OCI-LY7 (cell line): ENCODE measurements around the gene TULP4.
"Not testable (repeated sequence)": the region's sequence is repeated elsewhere in the genome, so short reads cannot be mapped to it uniquely, and the experiment has no call there.

ENCODE experiments used
- EZH2phosphoT487 ChIP-seq: fragments of 200-600 bp; sonication (generic); IDR thresholded peaks from 2 replicates; pipeline ENCODE4 v1.6.1; 2018; ENCODE audit warnings: low read depth, borderline replicate concordance, mild to moderate bottlenecking, mixed run types, antibody characterized with exemption, low read length, moderate library complexity, mixed read lengths
- TF ChIP-seq, protein P1 (sequence below): fragments of 200-600 bp; sonication (generic); conservative IDR thresholded peaks from 2 replicates; pipeline ENCODE4 v1.5.1; 2014; ENCODE audit warnings: mild to moderate bottlenecking, antibody characterized with exemption, low read length, moderate library complexity, mixed read lengths

DNA sequence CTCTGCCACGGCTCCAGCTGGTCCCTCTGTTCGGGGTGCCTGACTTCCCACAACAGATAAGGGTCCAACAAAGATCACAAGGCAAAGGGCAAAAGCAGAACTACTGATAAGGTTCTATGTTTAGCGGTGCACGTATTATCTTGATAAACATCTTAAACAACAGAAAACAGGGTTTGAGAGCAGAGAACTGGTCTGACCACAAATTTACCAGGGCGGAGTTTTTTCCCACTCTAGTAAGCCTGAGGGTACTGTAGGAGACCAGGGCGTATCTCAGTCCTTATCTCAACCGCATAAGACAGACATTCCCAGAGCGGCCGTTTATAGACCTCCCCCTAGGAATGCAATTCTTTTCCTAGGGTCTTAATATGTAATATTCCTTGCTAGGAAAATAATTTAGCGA lies 14.6 kb upstream of the TULP4 start:
- TF ChIP-seq, protein P1, sequence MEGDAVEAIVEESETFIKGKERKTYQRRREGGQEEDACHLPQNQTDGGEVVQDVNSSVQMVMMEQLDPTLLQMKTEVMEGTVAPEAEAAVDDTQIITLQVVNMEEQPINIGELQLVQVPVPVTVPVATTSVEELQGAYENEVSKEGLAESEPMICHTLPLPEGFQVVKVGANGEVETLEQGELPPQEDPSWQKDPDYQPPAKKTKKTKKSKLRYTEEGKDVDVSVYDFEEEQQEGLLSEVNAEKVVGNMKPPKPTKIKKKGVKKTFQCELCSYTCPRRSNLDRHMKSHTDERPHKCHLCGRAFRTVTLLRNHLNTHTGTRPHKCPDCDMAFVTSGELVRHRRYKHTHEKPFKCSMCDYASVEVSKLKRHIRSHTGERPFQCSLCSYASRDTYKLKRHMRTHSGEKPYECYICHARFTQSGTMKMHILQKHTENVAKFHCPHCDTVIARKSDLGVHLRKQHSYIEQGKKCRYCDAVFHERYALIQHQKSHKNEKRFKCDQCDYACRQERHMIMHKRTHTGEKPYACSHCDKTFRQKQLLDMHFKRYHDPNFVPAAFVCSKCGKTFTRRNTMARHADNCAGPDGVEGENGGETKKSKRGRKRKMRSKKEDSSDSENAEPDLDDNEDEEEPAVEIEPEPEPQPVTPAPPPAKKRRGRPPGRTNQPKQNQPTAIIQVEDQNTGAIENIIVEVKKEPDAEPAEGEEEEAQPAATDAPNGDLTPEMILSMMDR, result not testable (repeated sequence)
- not testable (repeated sequence) for TF ChIP-seq EZH2phosphoT487
